HepG2 (cell line): ENCODE measurements around the gene EIF1AD. TPM values are rescaled to one million over a fixed set of nuclear protein-coding genes. Genes with fewer than 3 reads are reported as not detected.

Experiments
- ARID4A ChIP-seq: sonication (generic); formaldehyde crosslinking; IDR thresholded peaks from 2 replicates; pipeline ENCODE4 v1.5.0; 2020; ENCODE audit warnings: mild to moderate bottlenecking, missing genetic modification reagents, borderline replicate concordance
- IRF9 ChIP-seq: sonication (generic); formaldehyde crosslinking; IDR thresholded peaks from 2 replicates; pipeline ENCODE4 v1.8.0; 2022; ENCODE audit warnings: missing genetic modification reagents, mild to moderate bottlenecking, borderline replicate concordance
- NKX3-1 ChIP-seq: sonication (generic); formaldehyde crosslinking; IDR thresholded peaks from 2 replicates; pipeline ENCODE4 v1.5.0; 2020; ENCODE audit warnings: missing genetic modification reagents
- SNAPC4 ChIP-seq: sonication (generic); formaldehyde crosslinking; IDR thresholded peaks from 2 replicates; pipeline ENCODE4 v1.4.0; 2020; ENCODE audit warnings: mild to moderate bottlenecking, missing genetic modification reagents
- SRY ChIP-seq: sonication (generic); formaldehyde crosslinking; IDR thresholded peaks from 2 replicates; pipeline ENCODE4 v1.8.0; 2022; ENCODE audit warnings: mild to moderate bottlenecking, missing genetic modification reagents
- ZBTB2 ChIP-seq: sonication (generic); formaldehyde crosslinking; IDR thresholded peaks from 2 replicates; pipeline ENCODE4 v1.8.0; 2022; ENCODE audit warnings: low read depth, missing genetic modification reagents
- ZFP36L2 ChIP-seq: sonication (generic); formaldehyde crosslinking; IDR thresholded peaks from 2 replicates; pipeline ENCODE4 v1.4.0; 2020; ENCODE audit warnings: missing genetic modification reagents
- ZFP90 ChIP-seq: sonication (generic); formaldehyde crosslinking; IDR thresholded peaks from 2 replicates; pipeline ENCODE4 v1.8.0; 2022; ENCODE audit warnings: missing genetic modification reagents, mild to moderate bottlenecking, inconsistent platforms, borderline replicate concordance
- ZKSCAN5 ChIP-seq: sonication (generic); formaldehyde crosslinking; IDR thresholded peaks from 2 replicates; pipeline ENCODE4 v1.5.1; 2020; ENCODE audit warnings: mild to moderate bottlenecking, missing genetic modification reagents
- ZNF143 ChIP-seq: sonication (generic); formaldehyde crosslinking; IDR thresholded peaks from 2 replicates; pipeline ENCODE4 v1.4.0; 2020; ENCODE audit warnings: missing genetic modification reagents
- ZNF225 ChIP-seq: sonication (generic); formaldehyde crosslinking; IDR thresholded peaks from 2 replicates; pipeline ENCODE4 v1.4.0; 2020; ENCODE audit warnings: mild to moderate bottlenecking, missing genetic modification reagents
- ZNF503 ChIP-seq: sonication (generic); formaldehyde crosslinking; IDR thresholded peaks from 2 replicates; pipeline ENCODE4 v1.4.0; 2020; ENCODE audit warnings: missing genetic modification reagents
- ZNF678 ChIP-seq: sonication (generic); formaldehyde crosslinking; IDR thresholded peaks from 2 replicates; pipeline ENCODE4 v1.4.0; 2020; ENCODE audit warnings: mild to moderate bottlenecking, missing genetic modification reagents
- ZNF850 ChIP-seq: sonication (generic); formaldehyde crosslinking; conservative IDR thresholded peaks from 2 replicates; pipeline ENCODE4 v1.9.0; 2021; ENCODE audit warnings: mild to moderate bottlenecking, missing genetic modification reagents
- polyA plus RNA-seq, 8 experiments: library from polyadenylated mRNA; depleted of rRNA in 3 of 8; stranded (reverse) in 7 of 8; unstranded in 1 of 8; fragments of >200 nt; fragmentation: Illumina TruSeq in 4 of 8; extraction: Trizol in 4 of 8; gene quantifications; 2 replicates each; pipeline versions ENCODE4 v1.2.1 to v1.2.3, GENCODE V29; 2011 to 2016; ENCODE audit warnings: low read depth in 4 of 8, missing spikeins in 1 of 8, mixed read lengths in 1 of 8; ENCODE audit not compliant: insufficient read depth in 1 of 8
- total RNA-seq, 5 experiments: library from RNA; depleted of rRNA; stranded (reverse); fragments of >200 nt; fragmentation: Illumina TruSeq; extraction: Trizol; gene quantifications; 2 replicates each; pipeline ENCODE4 v1.2.3, GENCODE V29; 2016; ENCODE audit warnings: low read depth in 1 of 5

The EIF1AD gene
- total and polyA plus RNA-seq, 2 of the 13 experiments (the other 11 are each of a cell fraction or from before 2014, with no cell fraction given): 18.2 to 30.8 TPM

GRCh38 chr11:65964906-65965305 is 37.1 kb downstream of the EIF1AD start (continued):
- no peak for TF ChIP-seq ZNF143 (CRISPR knock-in tag)
- TF ChIP-seq ZBTB2: no peak
- no peak for TF ChIP-seq ZFP90 (CRISPR knock-in tag)
- no peak for TF ChIP-seq ZKSCAN5 (CRISPR knock-in tag)
- no peak for TF ChIP-seq ZNF225
- TF ChIP-seq SRY (CRISPR knock-in tag): no peak
- TF ChIP-seq ZFP36L2 (CRISPR knock-in tag): no peak
- no peak for TF ChIP-seq ZNF503 (CRISPR knock-in tag)
- no peak for TF ChIP-seq NKX3-1 (CRISPR knock-in tag)
- no peak for TF ChIP-seq IRF9 (CRISPR knock-in tag)
- no peak for TF ChIP-seq ZNF678 (CRISPR knock-in tag)
- no peak for TF ChIP-seq SNAPC4 (CRISPR knock-in tag)
- no peak for TF ChIP-seq ZNF850
- TF ChIP-seq ARID4A (CRISPR knock-in tag): no peak
